Skin epidermis (tissue), 12 donors: ENCODE measurements around the gene CIB4.

Source experiments
- H3K27ac ChIP-seq, 21 experiments: fragments of 200-600 bp; sonication (generic) in 11 of 21; one replicate each; pipeline ENCODE4 v1.5.0; 2020; ENCODE audit warnings: mild to moderate bottlenecking in 3 of 21, inconsistent platforms in 2 of 21, moderate library complexity in 2 of 21
- H3K4me3 ChIP-seq, 7 experiments: fragments of 200-600 bp; sonication (generic) in 2 of 7; one replicate each; pipeline ENCODE4 v1.5.0; 2020; ENCODE audit warnings: inconsistent platforms in 2 of 7, mild to moderate bottlenecking in 2 of 7, moderate library complexity in 1 of 7

Gene CIB4

DNA sequence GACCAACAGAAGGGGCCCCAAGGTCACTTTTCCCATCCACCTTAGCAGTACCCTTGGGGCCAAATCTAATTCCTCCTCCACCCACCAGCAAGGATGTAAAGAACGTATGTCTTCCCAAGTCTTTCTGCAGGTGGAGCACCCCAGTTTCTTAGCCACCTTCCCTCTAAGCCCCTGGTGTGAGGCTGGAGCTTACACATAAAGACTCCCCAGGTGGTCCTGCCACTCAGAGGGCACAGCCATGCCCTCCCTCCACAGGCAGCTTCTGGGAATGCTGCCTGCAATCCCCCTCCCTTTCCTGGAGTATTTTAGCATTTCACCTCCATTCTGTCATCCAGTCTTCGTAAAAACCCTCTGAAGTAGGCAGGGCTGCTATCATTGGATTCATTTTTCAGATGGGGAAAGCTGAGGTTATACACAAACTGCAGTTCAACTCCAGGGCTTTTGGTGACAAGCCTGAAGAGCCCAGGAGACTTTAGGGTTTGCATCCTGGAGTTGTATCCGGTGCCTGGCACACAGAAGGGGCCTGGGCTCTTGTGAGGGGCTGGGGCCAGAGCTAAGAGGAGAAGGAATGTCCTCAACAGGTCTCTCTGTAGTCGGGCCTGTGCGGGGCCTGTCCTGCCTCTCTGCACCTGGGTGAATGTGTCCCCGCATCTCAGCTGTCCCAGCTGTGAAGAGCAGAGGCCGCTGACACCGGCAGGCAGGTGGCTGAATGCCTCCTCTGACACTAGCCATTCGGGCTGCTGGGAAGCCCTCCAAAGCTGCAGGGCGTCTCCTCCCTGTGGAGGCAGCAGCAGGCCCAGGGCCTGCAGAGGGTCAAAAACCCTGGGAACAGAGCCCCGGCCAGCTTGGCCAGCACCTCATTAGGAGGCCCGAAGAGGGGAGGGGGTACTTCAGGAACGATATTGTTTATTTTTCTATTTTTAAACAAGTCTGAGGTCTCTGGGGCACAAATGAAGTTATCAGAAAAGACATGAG is 27.6 kb downstream of the CIB4 start:
- Histone ChIP-seq H3K4me3 (no peak overlapping the region), H3K27ac (no peak overlapping the region)

- Histone ChIP-seq H3K27ac (no peak overlapping the region), H3K4me3 (no peak overlapping the region)
Observed at GRCh38 chr2:26612522-26613240, 28.5 kb downstream of the CIB4 start.

GRCh38 chr2:26612034-26612433 is 29.1 kb downstream of the CIB4 start:
- Histone ChIP-seq H3K4me3 (no peak overlapping the region), H3K27ac (no peak overlapping the region)

- Histone ChIP-seq H3K27ac (no peak overlapping the region), H3K4me3 (no peak overlapping the region)
Observed at GRCh38 chr2:26610504-26611335, 30.4 kb downstream of the CIB4 start.

- no peak overlapping the region for H3K4me3 ChIP-seq
- H3K27ac ChIP-seq = no peak overlapping the region
Observed at GRCh38 chr2:26609839-26610277, 31.3 kb downstream of the CIB4 start.

DNA sequence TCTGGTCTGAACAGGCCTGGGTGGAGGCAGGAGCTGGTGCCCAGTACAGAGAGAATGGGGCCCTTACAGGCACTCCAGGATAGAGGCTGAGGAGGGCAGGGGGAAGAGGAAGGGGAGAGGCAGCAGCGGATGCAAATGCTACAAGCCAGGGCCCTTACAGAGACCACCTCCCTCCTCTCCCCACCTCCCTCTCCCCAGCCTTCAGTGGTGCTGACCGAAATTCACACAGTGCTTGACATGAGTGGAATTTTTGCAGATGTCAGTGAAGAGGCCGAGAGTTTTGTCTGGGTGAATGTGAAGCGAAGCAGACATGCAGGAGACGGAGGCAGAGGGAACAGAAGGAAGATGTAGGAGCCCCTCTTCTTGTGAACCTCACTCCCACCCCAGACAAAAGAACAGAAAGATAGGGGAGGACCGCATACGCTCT is 31.9 kb downstream of the CIB4 start:
- no peak overlapping the region for H3K4me3 ChIP-seq
- H3K27ac ChIP-seq = no peak overlapping the region

GRCh38 chr2:26608557-26608956 is 32.6 kb downstream of the CIB4 start:
- Histone ChIP-seq H3K4me3 (no peak overlapping the region), H3K27ac (no peak overlapping the region)

- Histone ChIP-seq H3K4me3 (no peak overlapping the region), H3K27ac (no peak overlapping the region)
Observed at GRCh38 chr2:26607698-26608097, 33.5 kb downstream of the CIB4 start.

DNA sequence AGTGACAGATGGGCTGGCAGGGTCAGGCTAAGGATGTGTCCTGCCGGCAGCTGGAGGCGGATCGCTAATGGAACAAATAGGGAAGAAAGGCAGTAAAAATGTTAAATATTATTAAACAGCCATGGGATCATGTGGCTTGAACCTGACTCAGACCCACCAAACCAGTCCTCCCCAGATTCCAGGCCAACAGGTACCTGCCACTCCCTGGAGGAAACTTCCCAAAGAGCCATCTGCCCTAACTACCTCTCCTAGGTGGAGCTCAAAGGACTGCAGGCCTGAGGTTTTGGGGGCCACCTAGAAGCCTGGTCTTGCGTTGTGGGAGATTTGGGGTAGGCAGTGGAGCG is 34.3 kb downstream of the CIB4 start:
- no peak overlapping the region for H3K4me3 ChIP-seq
- peak overlapping the region in 2 of 21 experiments; percentile 32 to 34 for H3K27ac ChIP-seq

- Histone ChIP-seq H3K27ac (peak overlapping the region in 3 of 21 experiments; percentile 21 to 34 (median 32)), H3K4me3 (no peak overlapping the region)
Observed at GRCh38 chr2:26605999-26606846, 34.9 kb downstream of the CIB4 start.

DNA sequence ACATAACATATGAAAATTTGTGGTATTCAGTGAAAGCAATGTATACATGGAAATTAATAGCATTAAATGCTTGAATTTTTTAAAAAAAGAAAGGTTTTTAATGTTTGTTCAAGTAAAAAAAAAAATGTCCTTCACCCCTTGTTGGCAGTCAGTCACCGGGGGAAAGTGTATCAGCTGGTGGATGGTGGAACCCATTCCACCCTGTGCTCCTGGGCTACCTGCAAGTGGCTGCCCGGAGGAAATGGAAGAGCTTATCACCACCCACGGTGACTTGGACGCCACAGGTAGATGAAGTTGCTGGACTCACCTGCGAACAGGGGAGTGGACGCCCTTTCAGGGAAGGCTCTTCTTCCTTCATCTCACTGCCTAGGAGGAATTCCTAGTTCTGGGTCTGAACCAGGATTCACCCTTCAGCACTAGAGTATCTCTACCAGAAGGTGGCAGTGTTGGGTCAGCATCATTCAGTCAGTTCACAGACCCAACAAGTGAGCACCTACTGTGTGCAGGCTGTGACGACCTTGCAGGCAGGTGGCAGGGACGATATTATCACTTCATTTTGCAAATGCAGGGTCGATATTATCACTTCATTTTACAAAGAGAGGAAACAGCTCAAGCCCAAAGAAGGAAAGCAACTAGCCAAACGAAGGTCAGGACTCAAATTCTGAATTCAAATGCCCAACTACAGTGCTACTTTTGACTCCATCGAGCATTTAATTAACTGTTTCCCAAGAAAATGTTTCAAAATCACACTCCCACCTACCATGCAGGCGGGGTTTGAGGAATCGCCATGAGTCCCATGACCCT is 35.8 kb downstream of the CIB4 start:
- H3K4me3 ChIP-seq = no peak overlapping the region
- no peak overlapping the region for H3K27ac ChIP-seq

DNA sequence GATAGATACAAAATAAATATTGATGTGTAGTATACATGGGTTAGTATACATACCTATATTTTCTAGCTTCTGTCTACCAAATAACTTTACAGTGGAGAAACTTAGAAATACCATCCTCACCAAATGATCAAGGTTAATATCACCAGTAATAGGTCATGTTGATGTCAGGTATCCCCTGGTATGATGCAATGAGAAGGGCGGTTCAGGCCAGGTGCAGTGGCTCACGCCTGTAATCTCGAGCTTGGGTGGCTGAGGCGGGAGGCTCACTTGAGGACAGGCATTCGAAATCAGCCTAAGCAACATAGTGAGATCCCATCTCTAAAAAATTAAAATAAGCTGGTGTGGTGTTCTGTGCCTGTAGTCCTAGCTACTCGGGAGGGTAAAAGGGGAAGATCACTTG is 38.6 kb downstream of the CIB4 start:
- H3K27ac ChIP-seq = no peak overlapping the region
- H3K4me3 ChIP-seq = no peak overlapping the region

DNA sequence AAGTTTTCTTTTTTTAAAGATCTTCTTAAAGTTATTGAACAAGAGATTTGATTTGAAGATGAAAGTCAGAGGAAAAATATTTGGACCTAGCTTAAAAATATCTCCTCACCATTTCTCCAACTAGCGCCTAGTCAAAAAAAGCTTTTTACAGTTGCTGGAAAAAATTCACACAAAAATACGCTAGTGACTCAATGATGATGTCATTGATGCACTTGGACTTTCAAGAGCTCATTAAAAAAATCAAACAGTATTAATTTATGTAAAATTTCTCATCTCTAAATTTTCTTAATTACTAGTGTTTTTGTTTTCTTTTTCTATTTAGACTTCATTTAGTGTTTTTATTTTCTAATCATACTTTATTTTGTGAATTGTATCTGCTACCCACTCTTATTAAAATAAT is 41.8 kb downstream of the CIB4 start:
- no peak overlapping the region for H3K4me3 ChIP-seq
- no peak overlapping the region for H3K27ac ChIP-seq

DNA sequence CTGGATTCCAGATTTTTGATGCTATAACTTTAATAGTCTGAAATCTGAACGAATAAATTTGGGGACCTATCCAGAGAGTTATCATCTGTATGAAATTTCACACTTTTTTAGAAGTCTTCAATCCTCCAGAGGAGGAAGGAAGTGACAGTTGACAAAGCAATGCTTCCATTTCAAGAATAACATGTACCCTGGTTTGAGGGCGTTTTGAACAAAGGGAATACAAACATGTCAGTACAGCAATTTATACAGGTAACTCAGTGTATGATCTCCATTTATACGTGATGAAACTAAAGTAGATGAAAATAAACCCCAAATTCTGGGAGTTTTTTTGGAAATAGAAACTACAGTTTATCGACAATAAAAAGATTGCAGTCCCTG is 42.2 kb downstream of the CIB4 start:
- Histone ChIP-seq H3K4me3 (no peak overlapping the region), H3K27ac (no peak overlapping the region)

GRCh38 chr2:26598336-26598995 is 42.7 kb downstream of the CIB4 start:
- Histone ChIP-seq H3K4me3 (no peak overlapping the region), H3K27ac (no peak overlapping the region)

DNA sequence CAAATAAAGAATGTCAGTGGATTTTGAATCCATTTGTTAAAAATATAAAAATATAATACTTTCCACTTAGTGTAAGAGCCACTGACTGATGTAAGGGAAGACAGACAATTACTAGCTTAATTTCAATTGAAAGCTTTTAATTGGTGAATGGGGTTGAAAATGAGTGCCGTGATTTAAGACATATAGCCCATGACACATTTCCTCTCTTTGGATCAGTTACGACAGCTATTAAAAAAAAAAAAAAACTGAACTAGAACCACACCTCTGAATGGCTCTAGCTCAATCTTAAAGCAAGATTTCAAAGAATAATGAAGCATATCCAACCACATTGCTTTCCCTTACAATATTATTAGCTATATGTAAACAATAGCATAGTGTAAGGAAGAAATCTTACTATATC is 44.0 kb downstream of the CIB4 start:
- H3K27ac ChIP-seq = no peak overlapping the region
- H3K4me3 ChIP-seq = no peak overlapping the region

DNA sequence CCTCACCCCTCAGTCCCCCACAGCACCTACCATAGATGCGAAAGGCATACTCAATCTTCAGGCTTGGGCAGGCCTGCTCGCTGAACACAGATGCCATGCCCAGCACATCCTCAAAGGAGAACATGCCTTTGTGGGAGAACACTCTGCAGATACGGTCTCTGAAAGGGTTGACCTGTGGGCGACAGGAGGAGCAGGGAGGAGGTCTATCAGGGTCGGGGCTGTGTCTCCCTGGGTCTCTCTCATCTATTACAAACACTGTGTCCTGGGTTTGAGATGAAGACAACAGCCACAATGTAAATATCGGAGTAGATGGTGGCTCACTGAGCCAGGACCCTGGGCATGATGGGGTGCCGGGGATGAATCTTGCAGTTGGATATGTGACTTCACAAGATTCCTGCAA is 46.0 kb downstream of the CIB4 start:
- H3K4me3 ChIP-seq = no peak overlapping the region
- H3K27ac ChIP-seq = no peak overlapping the region
